GM21367 (cell line): ENCODE data around the gene SPOPL.

Experiments used
- ATAC-seq: cut with Tn5 transposase; IDR thresholded peaks from one replicate; pipeline ENCODE4 v1.9.1; 2021; ENCODE audit not compliant: unreplicated experiment

The SPOPL gene

DNA sequence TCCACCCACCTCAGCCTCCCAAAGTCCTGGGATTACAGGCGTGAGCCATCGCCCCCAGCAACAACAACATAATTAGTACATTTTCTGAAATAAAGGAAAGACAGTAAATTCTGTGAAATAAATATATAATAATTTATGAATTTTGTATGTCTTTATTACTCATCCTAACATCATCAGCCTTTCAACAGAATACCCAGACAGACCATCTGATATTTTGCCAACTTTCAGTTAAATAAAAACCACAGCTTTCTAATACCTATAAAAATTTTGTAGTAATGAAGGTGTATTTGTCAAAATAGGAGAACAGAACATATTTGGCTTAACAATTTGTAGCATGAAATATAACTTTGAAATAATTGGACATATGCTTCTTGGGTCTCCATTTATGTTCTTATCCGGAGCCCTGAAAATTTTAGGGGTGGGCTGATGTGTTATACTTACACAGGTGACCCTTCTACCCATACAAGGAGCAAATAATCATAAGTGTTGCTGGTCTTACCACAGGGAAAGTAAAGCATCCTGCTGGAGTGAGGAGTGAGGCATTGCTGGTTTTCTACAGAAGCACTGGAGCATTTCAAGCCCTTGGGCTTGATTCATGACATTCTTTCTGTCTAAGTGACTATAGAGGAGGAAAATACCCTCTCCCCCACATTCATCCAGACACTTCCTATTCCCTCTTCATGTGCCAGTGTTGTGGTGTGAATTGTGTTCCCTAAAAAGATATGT lies 99.3 kb downstream of the SPOPL start:
- ATAC-seq = no peak

- no peak for ATAC-seq
Measured at GRCh38 chr2:138601458-138602165, 100.0 kb downstream of the SPOPL start.

DNA sequence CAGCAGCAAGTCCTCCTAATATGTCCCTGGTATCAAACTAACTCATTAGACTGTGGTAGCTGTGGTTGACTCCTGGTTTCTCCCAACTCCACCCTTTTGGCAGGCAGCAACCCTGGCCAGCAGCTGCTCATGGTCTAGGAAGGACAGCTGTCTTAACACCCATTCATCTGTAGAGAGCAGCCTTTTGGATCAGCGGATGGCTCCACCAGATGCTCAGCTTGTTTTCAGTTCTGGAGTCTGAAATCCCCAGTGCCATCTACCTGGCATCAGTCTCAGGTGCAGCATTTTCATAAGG lies 100.5 kb downstream of the SPOPL start:
- ATAC-seq = no peak

GRCh38 chr2:138607746-138608145 lies 106.2 kb downstream of the SPOPL start:
- no peak for ATAC-seq

DNA sequence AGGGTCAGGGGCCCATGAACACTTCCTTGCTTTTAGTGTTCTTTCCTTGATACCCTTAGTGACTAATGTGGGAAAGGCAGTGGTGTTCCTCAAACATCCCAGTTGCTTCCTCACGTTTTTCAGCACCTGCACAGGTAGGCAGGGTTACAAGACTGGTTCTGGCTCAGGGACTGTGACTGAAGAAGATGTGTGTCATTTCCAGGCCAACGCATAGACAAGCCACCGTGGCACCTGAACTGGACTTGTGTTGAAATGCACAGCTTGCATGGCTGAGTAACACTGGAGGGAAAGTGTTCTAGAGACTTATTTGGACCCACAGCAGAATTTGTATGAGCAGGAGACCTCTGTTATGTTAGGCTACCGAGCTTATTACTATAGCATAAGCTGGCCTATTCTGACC lies 107.9 kb downstream of the SPOPL start:
- no peak for ATAC-seq

DNA sequence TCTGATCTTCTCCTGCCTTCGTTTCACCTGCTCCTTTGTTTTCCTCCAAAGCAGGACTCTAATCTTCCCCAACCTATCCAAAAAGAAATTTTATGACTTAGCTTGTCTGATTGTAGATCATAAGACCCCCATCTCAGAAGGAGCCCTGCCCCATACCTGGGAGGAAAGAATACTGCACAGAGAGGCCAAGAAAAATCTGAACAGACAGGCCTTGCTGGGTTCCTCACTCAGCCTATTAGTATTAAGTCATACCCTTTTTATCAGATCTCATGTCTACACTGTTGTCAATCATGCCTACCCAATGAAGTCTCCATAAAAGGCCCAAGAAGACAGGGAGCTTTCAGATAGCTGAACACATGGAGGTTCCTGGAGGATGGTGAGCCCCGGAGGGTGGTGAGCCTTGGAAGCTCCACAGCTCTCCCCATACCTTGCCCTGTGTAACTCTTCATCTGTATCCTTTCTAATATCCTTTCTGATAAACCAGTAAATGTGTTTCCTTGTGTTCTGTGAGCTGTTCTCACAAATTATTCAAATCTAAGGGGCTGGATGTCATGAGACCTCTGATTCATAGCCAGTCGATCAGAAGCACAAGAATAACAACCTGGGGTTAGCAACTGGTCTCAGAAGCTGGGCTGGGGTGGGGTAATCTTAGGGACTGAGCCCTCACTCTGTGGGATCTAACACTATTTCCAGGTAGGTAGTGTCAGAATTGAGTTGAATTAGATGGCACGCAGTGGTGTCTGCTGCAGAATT lies 108.8 kb downstream of the SPOPL start:
- ATAC-seq = no peak

DNA sequence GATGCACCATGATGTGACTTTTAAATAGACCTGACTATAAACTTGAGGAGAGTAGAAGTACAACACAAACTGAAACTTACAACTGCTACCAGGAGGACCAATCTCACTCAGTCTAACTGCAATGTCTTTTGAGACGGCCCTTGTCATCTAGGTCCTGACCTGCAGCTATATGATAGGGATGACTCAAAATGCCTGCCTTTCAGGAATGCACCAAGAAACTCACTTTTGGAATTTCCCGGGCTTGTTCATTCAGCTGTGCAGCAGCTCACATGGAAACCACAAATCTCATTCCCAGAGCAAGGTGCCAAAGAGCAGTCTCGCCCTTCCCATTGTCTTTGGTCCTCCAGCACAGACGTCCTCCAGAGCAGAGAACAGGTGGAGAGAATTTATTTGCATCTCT lies 113.7 kb downstream of the SPOPL start:
- ATAC-seq = no peak

GRCh38 chr2:138617026-138617425 lies 115.5 kb downstream of the SPOPL start:
- no peak for ATAC-seq

GRCh38 chr2:138618971-138619370 lies 117.4 kb downstream of the SPOPL start:
- no peak for ATAC-seq

GRCh38 chr2:138620431-138620830 lies 118.9 kb downstream of the SPOPL start:
- no peak for ATAC-seq

- no peak for ATAC-seq
Measured at GRCh38 chr2:138621139-138621538, 119.6 kb downstream of the SPOPL start.

DNA sequence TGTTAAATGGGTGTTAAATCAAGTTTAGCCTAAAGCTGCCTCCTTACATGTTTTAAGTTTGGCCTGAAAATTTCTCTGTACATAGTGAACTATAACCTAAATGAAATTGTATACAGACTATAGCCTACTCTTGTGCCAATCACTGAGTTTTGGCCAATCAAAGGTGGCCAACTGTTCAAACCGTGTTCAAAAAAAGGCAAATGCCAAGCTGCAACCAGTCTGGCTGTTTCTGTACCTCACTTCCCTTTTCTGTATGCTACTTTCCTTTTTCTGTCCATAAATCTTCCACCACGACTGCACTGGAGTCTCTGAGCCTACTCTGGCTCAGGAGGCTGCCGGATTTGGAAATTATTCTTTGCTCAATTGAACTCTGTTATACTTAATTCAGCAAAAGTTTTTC lies 121.0 kb downstream of the SPOPL start:
- ATAC-seq = no peak
